Measurements from ENCODE around the gene ELFN2. TPM values are rescaled to one million over a fixed set of nuclear protein-coding genes. Genes with fewer than 3 reads are reported as not detected.

The ELFN2 gene
- total and polyA plus RNA-seq, 8 donors, result 0.19 to 2.1 (median 1.1) TPM

GRCh38 chr22:37449331-37450001 is 22.2 kb upstream of the ELFN2 start:
- no peak for TF ChIP-seq CTCF (IDR thresholded peaks at IDR 0.05)
- DNase-seq (no peak), ATAC-seq (peak in 1 of 4 donors; percentile 36), FAIRE-seq (no peak)
- WGBS, 2 donors, result 57 to 63% methylated on average over 13 to 15 of the region's 15 CpGs
- no peak overlapping the region for H3K4me3 ChIP-seq
- H3K36me3 ChIP-seq, result no peaks in the 10 kb centered on the region
- no peak overlapping the region for H3K27ac ChIP-seq
- no peaks in the 10 kb centered on the region for H3K27me3 ChIP-seq
- intact Hi-C loops (cut with DNase I), result loop anchor here in 1 of 3 donors (10.0 kb wide), 1 partner anchor 135 kb away; no protein-coding TSS in a partner anchor
- H3K9me3 ChIP-seq, result no peaks in the 10 kb centered on the region
- no peaks in the 10 kb centered on the region for H3K4me1 ChIP-seq

GRCh38 chr22:37448516-37449127 is 21.3 kb upstream of the ELFN2 start:
- Histone ChIP-seq H3K4me1 (no peaks in the 10 kb centered on the region), H3K4me3 (no peak overlapping the region), H3K9me3 (no peaks in the 10 kb centered on the region), H3K36me3 (no peaks in the 10 kb centered on the region), H3K27ac (no peak overlapping the region), H3K27me3 (no peaks in the 10 kb centered on the region)
- no peak for FAIRE-seq
- peak in 2 of 4 donors; percentile 22 to 25 for ATAC-seq
- intact Hi-C loops (cut with DNase I), result no loop called here
- DNase-seq, result no peak
- TF ChIP-seq CTCF (IDR thresholded peaks at IDR 0.05), result no peak
- 50 to 58% methylated on average over 18 of the region's 18 CpGs for WGBS, 2 donors

- no peak for TF ChIP-seq CTCF (IDR thresholded peaks at IDR 0.05)
- no peak for ATAC-seq
- DNase-seq, result no peak
- no peak overlapping the region for H3K4me3 ChIP-seq
- no peak for FAIRE-seq
- no peaks in the 10 kb centered on the region for H3K4me1 ChIP-seq
- intact Hi-C loops (cut with DNase I), result no loop called here
- H3K27ac ChIP-seq, result no peak overlapping the region
- 67 to 78% methylated on average over 9 of the region's 9 CpGs for WGBS, 2 donors
- no peaks in the 10 kb centered on the region for H3K36me3 ChIP-seq
- H3K27me3 ChIP-seq, result peaks cover 0 to 2% (median 0%) of the 10 kb centered on the region in 4 donors
- H3K9me3 ChIP-seq, result no peaks in the 10 kb centered on the region
Measured at GRCh38 chr22:37445501-37445900, 18.2 kb upstream of the ELFN2 start.

- no peak overlapping the region for H3K27ac ChIP-seq
- FAIRE-seq, result no peak
- H3K4me3 ChIP-seq, result no peak overlapping the region
- intact Hi-C loops (cut with DNase I), result no loop called here
- ATAC-seq, result no peak
- no peak for TF ChIP-seq CTCF (IDR thresholded peaks at IDR 0.05)
- no peaks in the 10 kb centered on the region for H3K9me3 ChIP-seq
- H3K4me1 ChIP-seq, result no peaks in the 10 kb centered on the region
- no peak for DNase-seq
- peaks cover 0 to 2% (median 0%) of the 10 kb centered on the region in 4 donors for H3K27me3 ChIP-seq
- no peaks in the 10 kb centered on the region for H3K36me3 ChIP-seq
- 51 to 61% methylated on average over 7 of the region's 7 CpGs for WGBS, 2 donors
Measured at GRCh38 chr22:37443977-37444376, 16.7 kb upstream of the ELFN2 start.

- Histone ChIP-seq H3K27ac (no peak overlapping the region), H3K9me3 (no peaks in the 10 kb centered on the region), H3K36me3 (no peaks in the 10 kb centered on the region), H3K4me3 (no peak overlapping the region), H3K27me3 (peaks cover 0 to 2% (median 0%) of the 10 kb centered on the region in 4 donors), H3K4me1 (no peaks in the 10 kb centered on the region)
- WGBS, 2 donors, result 68 to 76% methylated on average over 7 of the region's 7 CpGs
- TF ChIP-seq CTCF (IDR thresholded peaks at IDR 0.05), result no peak
- no peak for FAIRE-seq
- intact Hi-C loops (cut with DNase I), result no loop called here
- DNase-seq, result no peak
- ATAC-seq, result no peak
Measured at GRCh38 chr22:37443086-37443485, 15.8 kb upstream of the ELFN2 start.

Data from pancreas (tissue), 10 donors.